ENCODE measurements around the gene C9orf152.

C9orf152 gene

DNA sequence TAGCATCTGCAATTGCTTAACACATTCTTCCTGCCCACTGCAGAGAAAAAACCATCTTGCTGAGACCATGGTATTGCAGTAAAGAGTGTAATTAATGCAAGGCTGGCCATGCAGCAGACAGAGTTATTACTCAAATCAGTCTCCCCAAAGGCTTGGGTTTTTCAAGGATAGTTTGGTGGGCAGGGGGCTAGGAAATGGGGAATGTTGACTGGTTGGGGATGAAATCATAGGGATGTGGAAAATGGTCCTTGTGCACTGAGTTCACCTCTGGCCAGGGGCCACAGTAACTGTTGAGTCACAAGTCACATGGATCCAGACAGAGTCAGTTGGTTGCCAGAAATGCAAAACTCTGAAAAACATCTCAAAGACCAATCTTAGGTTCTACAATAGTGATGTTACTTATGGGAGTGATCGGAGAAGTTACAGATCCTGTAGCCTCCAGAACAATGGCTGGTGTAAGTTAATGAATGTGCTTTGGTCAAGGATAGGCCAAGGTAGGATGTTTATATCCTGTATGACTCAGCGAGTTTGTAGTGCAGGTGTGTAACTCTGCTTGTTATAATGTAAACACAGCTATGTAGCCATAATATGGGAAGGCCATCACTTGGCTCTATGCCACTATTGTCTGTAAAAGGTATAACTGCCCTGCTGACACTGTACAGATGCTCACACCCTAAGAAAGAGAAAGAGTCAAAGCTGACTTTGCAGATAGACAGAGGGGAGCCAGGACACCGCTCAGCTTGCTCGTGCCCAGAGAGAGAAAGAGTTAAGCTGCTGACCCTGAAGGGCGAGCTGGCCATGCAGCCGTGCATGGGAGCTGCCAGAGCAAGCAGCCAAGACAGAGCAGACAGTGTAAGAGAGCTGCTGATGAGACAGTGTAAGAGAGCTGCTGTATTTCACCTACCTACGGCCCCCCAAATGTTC lies 27.2 kb downstream of the C9orf152 start:
- TF ChIP-seq, protein P1, sequence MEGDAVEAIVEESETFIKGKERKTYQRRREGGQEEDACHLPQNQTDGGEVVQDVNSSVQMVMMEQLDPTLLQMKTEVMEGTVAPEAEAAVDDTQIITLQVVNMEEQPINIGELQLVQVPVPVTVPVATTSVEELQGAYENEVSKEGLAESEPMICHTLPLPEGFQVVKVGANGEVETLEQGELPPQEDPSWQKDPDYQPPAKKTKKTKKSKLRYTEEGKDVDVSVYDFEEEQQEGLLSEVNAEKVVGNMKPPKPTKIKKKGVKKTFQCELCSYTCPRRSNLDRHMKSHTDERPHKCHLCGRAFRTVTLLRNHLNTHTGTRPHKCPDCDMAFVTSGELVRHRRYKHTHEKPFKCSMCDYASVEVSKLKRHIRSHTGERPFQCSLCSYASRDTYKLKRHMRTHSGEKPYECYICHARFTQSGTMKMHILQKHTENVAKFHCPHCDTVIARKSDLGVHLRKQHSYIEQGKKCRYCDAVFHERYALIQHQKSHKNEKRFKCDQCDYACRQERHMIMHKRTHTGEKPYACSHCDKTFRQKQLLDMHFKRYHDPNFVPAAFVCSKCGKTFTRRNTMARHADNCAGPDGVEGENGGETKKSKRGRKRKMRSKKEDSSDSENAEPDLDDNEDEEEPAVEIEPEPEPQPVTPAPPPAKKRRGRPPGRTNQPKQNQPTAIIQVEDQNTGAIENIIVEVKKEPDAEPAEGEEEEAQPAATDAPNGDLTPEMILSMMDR (IDR thresholded peaks at IDR 0.05; ENCODE audit: low read length, missing control alignments): no peak
- H3K4me3 ChIP-seq (replicated peaks; ENCODE audit: low read depth, low read length): no peak overlapping the region
- DNase-seq (ENCODE audit: low read depth): peak; percentile 82

DNA sequence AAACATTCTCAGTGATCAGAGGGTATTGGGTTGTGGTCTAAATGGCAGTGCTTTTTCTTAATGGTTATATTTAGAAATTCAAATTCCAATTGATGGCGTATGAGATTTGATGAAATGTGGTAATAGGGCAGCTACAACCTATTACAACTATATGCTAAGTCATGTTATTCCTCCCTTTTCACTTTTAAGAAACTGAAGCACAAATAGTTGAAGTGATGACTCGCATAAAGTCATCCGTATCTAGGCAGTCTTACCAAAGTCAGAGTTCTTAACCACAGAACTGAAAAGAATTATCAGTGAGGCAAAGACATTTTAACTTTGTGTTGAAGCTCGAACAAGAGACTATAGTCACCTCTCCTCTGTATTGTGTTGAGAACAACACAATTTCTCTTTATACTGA lies 28.2 kb downstream of the C9orf152 start:
- DNase-seq (ENCODE audit: low read depth): peak; percentile 79
- H3K4me3 ChIP-seq (replicated peaks; ENCODE audit: low read depth, low read length): no peak overlapping the region
- TF ChIP-seq, protein P1 (IDR thresholded peaks at IDR 0.05; ENCODE audit: low read length, missing control alignments): no peak

DNA sequence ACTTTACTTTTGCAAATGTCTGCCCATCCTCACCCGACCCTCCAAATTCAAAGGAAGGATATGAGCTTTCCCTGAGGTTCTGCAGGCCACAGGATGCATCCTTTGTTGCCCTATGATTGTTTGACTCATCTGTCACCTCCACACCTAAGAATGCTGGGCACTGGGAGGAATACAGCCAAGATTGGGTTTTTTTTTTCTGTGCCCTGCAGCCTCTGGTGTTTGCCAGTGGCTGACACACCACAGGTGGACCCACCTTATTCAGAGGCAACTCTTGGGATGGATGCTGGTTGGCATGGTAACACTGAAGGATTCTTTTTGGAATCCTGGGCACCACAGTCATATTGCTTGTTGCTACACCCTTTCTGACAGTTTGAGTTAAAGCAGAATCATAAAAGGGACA lies 29.7 kb downstream of the C9orf152 start:
- H3K4me3 ChIP-seq (replicated peaks; ENCODE audit: low read depth, low read length): no peak overlapping the region
- TF ChIP-seq, protein P1 (IDR thresholded peaks at IDR 0.05; ENCODE audit: low read length, missing control alignments): no peak
- DNase-seq (ENCODE audit: low read depth): no peak

DNA sequence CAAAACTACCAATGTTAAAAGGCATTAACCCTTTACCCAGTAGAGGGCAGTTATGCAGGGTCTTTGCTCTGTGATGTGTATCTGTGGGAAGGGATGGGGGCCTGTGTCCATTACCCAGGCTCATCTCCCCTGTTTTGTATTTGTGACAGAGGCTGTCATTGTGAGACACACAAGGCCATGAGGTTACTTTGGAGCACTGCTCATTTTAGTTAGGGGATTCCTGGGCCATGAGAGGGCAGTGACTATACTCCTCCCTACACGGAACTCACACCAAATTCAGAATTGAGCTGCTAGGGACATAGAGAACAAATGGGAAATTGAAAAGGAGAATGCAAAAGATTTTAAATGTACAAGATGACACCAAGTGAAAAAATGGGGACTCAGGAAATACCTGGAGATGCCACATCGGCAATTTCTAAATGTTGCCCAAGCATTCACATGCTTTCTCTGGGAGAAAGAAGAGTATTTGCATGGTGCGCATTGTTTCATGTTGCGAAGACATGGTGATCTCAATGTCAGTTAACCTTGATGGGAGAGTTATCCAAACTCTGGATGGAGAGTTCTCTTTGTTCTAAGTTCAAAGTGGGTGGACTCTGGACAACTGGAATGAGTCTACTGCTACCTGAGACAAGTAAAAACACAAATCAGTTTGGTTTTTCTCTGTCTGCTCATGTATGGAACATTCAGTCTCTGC lies 32.5 kb downstream of the C9orf152 start:
- TF ChIP-seq, protein P1 (IDR thresholded peaks at IDR 0.05; ENCODE audit: low read length, missing control alignments): no peak
- H3K4me3 ChIP-seq (replicated peaks; ENCODE audit: low read depth, low read length): no peak overlapping the region
- DNase-seq (ENCODE audit: low read depth): no peak

DNA sequence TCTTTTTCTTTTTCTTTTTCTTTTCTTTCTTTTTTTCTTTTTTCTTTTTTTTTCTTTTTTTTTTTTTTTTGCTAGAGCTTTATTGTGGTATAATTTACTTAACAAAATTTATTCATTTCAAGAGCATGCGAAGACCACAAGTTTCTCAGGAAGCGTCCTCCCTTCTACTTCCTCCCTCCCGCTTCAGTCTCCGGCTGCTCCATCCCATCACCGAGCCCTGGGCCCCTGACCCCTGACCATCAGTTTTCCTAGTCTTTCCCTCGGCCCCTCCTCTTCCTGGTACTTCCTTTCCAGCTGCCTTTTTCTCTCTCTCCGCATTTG lies 34.7 kb downstream of the C9orf152 start:
- no peak overlapping the region for H3K4me3 ChIP-seq (replicated peaks; ENCODE audit: low read depth, low read length)
- no peak for DNase-seq (ENCODE audit: low read depth)
- TF ChIP-seq, protein P1 (IDR thresholded peaks at IDR 0.05; ENCODE audit: low read length, missing control alignments): no peak

DNA sequence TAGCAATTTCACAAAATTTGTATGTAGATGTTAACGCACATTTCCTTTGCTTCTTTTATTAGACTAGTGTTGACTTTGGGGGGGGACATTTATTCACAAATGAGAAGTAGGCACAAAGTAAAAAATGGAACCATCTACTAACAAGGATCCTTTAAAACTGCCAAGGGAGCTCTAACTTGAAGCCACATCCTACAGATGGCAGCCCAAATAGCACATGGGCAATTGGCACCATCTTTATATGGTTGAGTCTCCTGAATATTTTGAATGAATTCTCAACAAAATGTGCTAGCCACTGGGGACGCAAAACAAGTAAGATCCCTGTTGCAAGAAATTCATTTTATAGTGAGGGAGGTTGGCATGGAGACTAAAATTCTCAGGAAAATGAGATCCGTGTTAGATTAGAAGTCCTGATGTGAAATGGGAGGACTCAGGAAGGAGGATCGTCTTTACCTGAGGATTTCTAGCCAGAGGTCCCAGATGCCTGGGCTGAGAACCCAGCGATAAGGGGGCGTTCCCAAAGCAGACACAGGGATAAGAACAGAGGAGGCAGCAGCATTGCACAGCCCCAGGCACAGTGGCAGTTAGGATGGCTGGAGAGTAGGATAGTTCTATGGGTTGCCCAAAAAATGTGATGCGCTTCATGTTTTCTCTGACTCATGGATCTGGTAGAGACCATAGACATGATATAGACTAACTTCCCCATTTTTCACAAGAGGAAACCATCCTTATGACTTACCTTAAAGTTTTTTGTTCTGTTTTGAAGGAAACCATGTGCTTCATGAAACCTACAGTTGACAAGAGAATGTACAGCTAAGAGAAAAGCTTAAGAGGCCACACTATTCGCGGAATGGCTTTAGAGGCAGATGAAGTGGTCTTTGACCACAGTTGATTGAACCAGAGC lies 37.4 kb downstream of the C9orf152 start:
- no peak for DNase-seq (ENCODE audit: low read depth)
- H3K4me3 ChIP-seq (replicated peaks; ENCODE audit: low read depth, low read length): no peak overlapping the region
- TF ChIP-seq, protein P1 (IDR thresholded peaks at IDR 0.05; ENCODE audit: low read length, missing control alignments): no peak
